WTC11 (cell line): ENCODE results near the gene RIMS4. TPM values are rescaled to one million over a fixed set of nuclear protein-coding genes. Genes with fewer than 3 reads are reported as not detected.

Experiments
- ATAC-seq: fragments of 200-7000 bp; cut with Tn5 transposase; 2 replicates; pipeline ENCODE4 v1.10.0; 2021; ENCODE audit warnings: mild to moderate bottlenecking, moderate library complexity
- CTCF ChIA-PET: fragments of 300-600 bp; sonication (Branson Sonifier 250); formaldehyde crosslinking; loops from one replicate; lab custom pipeline; 2021; ENCODE audit warnings: antibody characterized with exemption; lab: Charles Lee
- POLR2A ChIA-PET: fragments of 350-600 bp; sonication (Branson Sonifier 250); formaldehyde crosslinking; loops from one replicate; lab custom pipeline; 2021; ENCODE audit warnings: antibody characterized with exemption; lab: Charles Lee
- DNase-seq: peaks from one replicate; pipeline ENCODE4 v3.0.0; 2021; ENCODE audit warnings: low spot score
- H3K27ac Mint-ChIP-seq: 2 replicates; pipeline ENCODE4 v1.8.0; 2021; ENCODE audit warnings: mixed read lengths
- H3K27me3 Mint-ChIP-seq: 2 replicates; pipeline ENCODE4 v1.8.0; 2021; ENCODE audit warnings: low read depth, mild to moderate bottlenecking, moderate library complexity, mixed read lengths
- H3K36me3 Mint-ChIP-seq: 2 replicates; pipeline ENCODE4 v1.8.0; 2021; ENCODE audit warnings: mixed read lengths
- H3K4me1 Mint-ChIP-seq: 2 replicates; pipeline ENCODE4 v1.8.0; 2022; ENCODE audit warnings: mixed read lengths
- H3K4me3 Mint-ChIP-seq: 2 replicates; pipeline ENCODE4 v1.8.0; 2021; ENCODE audit warnings: mild to moderate bottlenecking, moderate library complexity, mixed read lengths
- H3K9me3 Mint-ChIP-seq: 2 replicates; pipeline ENCODE4 v1.8.0; 2021; ENCODE audit warnings: mixed read lengths
- CBFB ChIP-seq: sonication (generic); formaldehyde crosslinking; IDR thresholded peaks from 2 replicates; pipeline ENCODE4 v1.8.1; 2022; ENCODE audit warnings: mild to moderate bottlenecking, low read depth, missing genetic modification reagents
- FOXK1 ChIP-seq: sonication (generic); formaldehyde crosslinking; IDR thresholded peaks from 2 replicates; pipeline ENCODE4 v1.8.0; 2022; ENCODE audit warnings: mild to moderate bottlenecking, moderate library complexity, missing genetic modification reagents
- GABPB1 ChIP-seq: sonication (generic); formaldehyde crosslinking; IDR thresholded peaks from 2 replicates; pipeline ENCODE4 v1.8.1; 2023; ENCODE audit warnings: mild to moderate bottlenecking, missing genetic modification reagents
- PRRX2 ChIP-seq: fragments of 250-450 bp; sonication (Bioruptor Pico); IDR thresholded peaks from 2 replicates; pipeline ENCODE4 v1.8.0; 2021; ENCODE audit warnings: mild to moderate bottlenecking
- RORB ChIP-seq: fragments of 250-450 bp; sonication (Bioruptor Pico); IDR thresholded peaks from 2 replicates; pipeline ENCODE4 v1.9.0; 2021; ENCODE audit warnings: mild to moderate bottlenecking
- SOX15 ChIP-seq: fragments of 250-450 bp; sonication (Bioruptor Pico); IDR thresholded peaks from 2 replicates; pipeline ENCODE4 v1.9.0; 2021; ENCODE audit warnings: mild to moderate bottlenecking
- TP53 ChIP-seq: sonication (generic); formaldehyde crosslinking; IDR thresholded peaks from 2 replicates; pipeline ENCODE4 v1.8.1; 2023; ENCODE audit warnings: mild to moderate bottlenecking, missing genetic modification reagents
- ZNF121 ChIP-seq: sonication (generic); formaldehyde crosslinking; IDR thresholded peaks from 2 replicates; pipeline ENCODE4 v1.8.0; 2023; ENCODE audit warnings: missing genetic modification reagents
- ZNF219 ChIP-seq: sonication (generic); formaldehyde crosslinking; IDR thresholded peaks from 2 replicates; pipeline ENCODE4 v1.8.0; 2023; ENCODE audit warnings: missing genetic modification reagents, mild to moderate bottlenecking, borderline replicate concordance
- ZNF232 ChIP-seq: sonication (generic); formaldehyde crosslinking; IDR thresholded peaks from 2 replicates; pipeline ENCODE4 v1.8.0; 2022; ENCODE audit warnings: mild to moderate bottlenecking, missing genetic modification reagents
- ZNF416 ChIP-seq: fragments of 250-450 bp; sonication (Bioruptor Pico); IDR thresholded peaks from 2 replicates; pipeline ENCODE4 v1.9.0; 2021; ENCODE audit warnings: mild to moderate bottlenecking, inconsistent platforms
- ZNF671 ChIP-seq: fragments of 250-450 bp; sonication (Bioruptor Pico); IDR thresholded peaks from 2 replicates; pipeline ENCODE4 v1.8.0; 2021; ENCODE audit warnings: mild to moderate bottlenecking
- total RNA-seq: library from RNA; stranded (reverse); gene quantifications from 3 replicates; pipeline ENCODE4 v1.2.3, GENCODE V29; 2021
- TF ChIP-seq, protein P1 (sequence below): sonication (generic); formaldehyde crosslinking; IDR thresholded peaks from 2 replicates; pipeline ENCODE4 v1.8.1; 2022; ENCODE audit warnings: missing genetic modification reagents, borderline replicate concordance
- TF ChIP-seq, protein P2 (sequence below): fragments of 250-450 bp; sonication (Bioruptor Pico); IDR thresholded peaks from 2 replicates; pipeline ENCODE4 v1.9.0; 2021; ENCODE audit warnings: mild to moderate bottlenecking
- TF ChIP-seq, protein P3 (sequence below): sonication (generic); formaldehyde crosslinking; IDR thresholded peaks from 2 replicates; pipeline ENCODE4 v1.8.1; 2023; ENCODE audit warnings: mild to moderate bottlenecking, moderate library complexity, missing genetic modification reagents
- TF ChIP-seq, protein P4 (sequence below): sonication (generic); formaldehyde crosslinking; IDR thresholded peaks from 2 replicates; pipeline ENCODE4 v1.8.1; 2023; ENCODE audit warnings: mild to moderate bottlenecking, missing genetic modification reagents
- TF ChIP-seq, protein P5 (sequence below): sonication (generic); formaldehyde crosslinking; IDR thresholded peaks from 2 replicates; pipeline ENCODE4 v1.8.1; 2023; ENCODE audit warnings: mild to moderate bottlenecking, missing genetic modification reagents, moderate library complexity

RIMS4 gene
- total RNA-seq, 1 experiment from 2014 or later = 24.8 TPM

DNA sequence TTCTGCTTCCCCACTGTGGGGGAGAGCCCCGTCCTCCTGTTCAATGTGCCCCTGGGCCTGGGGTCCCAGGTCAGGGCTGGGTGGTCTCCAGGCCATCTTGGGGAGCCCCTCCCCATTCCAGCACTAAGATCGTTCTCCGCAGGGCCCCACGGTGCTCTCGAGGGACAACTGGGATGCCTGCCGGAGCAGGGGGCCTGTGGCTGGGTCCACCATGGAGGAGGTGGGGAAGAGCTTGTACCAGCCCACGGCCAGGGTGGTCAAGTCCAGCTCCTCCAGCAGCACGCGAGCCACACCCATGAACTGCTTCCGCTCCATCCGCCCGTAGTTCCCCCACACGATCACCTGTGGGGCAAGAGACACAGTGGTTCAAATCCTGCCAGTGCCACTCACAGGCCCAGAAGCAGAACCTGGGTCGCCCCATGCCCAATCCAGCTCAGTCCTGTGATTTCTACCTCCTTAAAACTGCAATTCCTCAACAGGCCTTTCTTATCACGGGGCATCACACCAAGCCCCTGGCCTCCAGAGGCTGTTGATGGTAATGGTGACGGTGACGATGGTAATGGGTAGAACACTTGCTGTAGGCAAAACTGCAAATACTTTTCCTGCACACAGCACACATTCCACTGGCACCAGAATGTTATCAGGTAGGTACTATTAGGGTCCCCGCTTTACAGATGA lies 54.2 kb downstream of the RIMS4 start (continued):
- TF ChIP-seq, protein P1, sequence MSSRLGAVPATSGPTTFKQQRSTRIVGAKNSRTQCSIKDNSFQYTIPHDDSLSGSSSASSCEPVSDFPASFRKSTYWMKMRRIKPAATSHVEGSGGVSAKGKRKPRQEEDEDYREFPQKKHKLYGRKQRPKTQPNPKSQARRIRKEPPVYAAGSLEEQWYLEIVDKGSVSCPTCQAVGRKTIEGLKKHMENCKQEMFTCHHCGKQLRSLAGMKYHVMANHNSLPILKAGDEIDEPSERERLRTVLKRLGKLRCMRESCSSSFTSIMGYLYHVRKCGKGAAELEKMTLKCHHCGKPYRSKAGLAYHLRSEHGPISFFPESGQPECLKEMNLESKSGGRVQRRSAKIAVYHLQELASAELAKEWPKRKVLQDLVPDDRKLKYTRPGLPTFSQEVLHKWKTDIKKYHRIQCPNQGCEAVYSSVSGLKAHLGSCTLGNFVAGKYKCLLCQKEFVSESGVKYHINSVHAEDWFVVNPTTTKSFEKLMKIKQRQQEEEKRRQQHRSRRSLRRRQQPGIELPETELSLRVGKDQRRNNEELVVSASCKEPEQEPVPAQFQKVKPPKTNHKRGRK (CRISPR knock-in tag) = no peak

DNA sequence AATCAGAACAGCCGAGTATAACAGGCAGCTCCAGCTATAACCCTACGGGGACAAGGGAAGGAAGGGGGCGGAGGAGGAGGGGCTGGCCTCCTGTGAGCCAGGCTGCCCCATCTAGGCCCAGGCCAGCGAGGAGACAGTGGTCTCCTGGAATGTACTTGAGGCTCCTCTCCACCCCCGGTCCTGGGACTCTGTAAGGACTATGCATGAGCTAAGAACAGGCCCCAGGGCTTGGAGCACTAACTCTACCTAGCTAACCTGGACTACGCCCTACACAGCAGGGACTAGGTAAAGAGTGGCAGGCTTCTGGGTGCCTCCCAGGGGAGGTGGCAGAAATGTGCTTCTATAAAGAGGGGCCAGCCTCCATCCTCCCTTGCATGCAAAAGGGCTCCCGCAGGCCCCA lies 55.8 kb downstream of the RIMS4 start:
- ChIA-PET POLR2A (interaction anchor here (1.3 kb wide), 1 partner anchor 155 kb away, joined by 3 read pairs; no protein-coding TSS in a partner anchor), CTCF (interaction anchor here (0.9 to 1.8 kb wide), 7 partner anchors 11 to 256 kb away, joined by 3 to 4 read pairs (median 4); no protein-coding TSS in a partner anchor)
- TF ChIP-seq ZNF232 (CRISPR knock-in tag) = no peak
- no peak for TF ChIP-seq ZNF671 (CRISPR knock-in tag)
- ATAC-seq (no peak; the same call in 1 of the 2 replicates), DNase-seq (no peak)
- Mint-ChIP-seq H3K27ac (no peak overlapping the region), H3K27me3 (no peaks in the 10 kb centered on the region), H3K36me3 (no peaks in the 10 kb centered on the region), H3K4me1 (no peaks in the 10 kb centered on the region), H3K4me3 (no peak overlapping the region), H3K9me3 (no peaks in the 10 kb centered on the region)

DNA sequence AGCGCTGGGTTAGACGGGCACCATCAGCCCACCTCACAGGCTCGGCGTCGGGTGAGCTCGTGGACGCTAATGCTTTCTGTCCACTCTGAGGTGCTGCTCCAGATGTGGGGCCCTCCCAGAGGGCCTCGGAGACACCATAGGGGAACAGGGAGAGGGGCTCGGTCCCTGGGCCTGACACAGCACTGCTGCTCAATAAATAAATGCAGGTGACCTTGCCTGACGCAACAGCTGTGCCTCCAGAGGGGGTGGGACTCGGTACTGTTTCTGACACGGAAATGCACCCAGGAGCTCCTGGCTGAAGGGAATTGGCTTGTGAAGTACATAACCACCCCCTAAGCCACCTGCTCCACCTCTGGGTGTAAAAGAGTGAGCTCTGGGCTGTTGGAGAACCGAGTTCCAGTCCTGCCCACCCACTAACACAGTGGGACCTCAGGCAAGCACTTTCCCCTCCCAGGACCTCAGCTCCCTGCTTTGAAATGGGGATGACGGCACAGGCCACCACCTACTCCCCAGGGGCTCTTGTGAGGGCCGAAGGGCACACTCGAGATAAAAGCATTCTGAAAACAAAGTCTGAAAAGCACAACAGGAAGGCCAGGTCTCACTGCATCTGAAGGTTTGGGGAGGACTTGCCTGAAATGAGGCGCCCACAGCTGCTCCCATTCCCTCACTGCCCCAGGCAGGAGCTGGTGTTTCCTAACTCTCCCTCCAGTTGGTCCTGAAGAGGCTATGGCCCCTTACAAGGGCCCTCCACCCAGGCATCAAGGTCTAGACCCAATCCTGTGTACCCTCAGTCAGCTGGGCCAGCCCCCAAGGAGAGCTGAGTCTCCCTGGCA lies 58.0 kb downstream of the RIMS4 start:
- no peak for DNase-seq
- POLR2A ChIA-PET = no interaction called here

DNA sequence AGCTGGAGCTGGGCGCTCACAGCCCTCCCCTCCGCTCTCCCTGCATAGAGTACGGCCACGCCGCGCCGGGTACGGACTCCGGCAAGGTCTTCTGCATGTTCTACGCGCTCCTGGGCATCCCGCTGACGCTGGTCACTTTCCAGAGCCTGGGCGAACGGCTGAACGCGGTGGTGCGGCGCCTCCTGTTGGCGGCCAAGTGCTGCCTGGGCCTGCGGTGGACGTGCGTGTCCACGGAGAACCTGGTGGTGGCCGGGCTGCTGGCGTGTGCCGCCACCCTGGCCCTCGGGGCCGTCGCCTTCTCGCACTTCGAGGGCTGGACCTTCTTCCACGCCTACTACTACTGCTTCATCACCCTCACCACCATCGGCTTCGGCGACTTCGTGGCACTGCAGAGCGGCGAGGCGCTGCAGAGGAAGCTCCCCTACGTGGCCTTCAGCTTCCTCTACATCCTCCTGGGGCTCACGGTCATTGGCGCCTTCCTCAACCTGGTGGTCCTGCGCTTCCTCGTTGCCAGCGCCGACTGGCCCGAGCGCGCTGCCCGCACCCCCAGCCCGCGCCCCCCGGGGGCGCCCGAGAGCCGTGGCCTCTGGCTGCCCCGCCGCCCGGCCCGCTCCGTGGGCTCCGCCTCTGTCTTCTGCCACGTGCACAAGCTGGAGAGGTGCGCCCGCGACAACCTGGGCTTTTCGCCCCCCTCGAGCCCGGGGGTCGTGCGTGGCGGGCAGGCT lies 60.1 kb downstream of the RIMS4 start:
- CTCF ChIA-PET = interaction anchor here (0.6 to 4.0 kb wide), 14 partner anchors 10 to 193 kb away, joined by 3 to 18 read pairs (median 4); partner anchors contain the start of gene PABPC1L
- H3K27me3 Mint-ChIP-seq = peaks cover 21% of the 10 kb centered on the region
- H3K27ac Mint-ChIP-seq = no peak overlapping the region
- H3K4me3 Mint-ChIP-seq = no peak overlapping the region
- H3K4me1 Mint-ChIP-seq = peaks cover 11% of the 10 kb centered on the region
- peak; percentile 46 for DNase-seq
- POLR2A ChIA-PET = no interaction called here
- peak; percentile 14; the same call in 1 of the 2 replicates for ATAC-seq
- no peaks in the 10 kb centered on the region for H3K9me3 Mint-ChIP-seq
- no peaks in the 10 kb centered on the region for H3K36me3 Mint-ChIP-seq
- TF ChIP-seq PRRX2 (CRISPR knock-in tag) (no peak), ZNF121 (CRISPR knock-in tag) (no peak), ZNF232 (CRISPR knock-in tag) (no peak), CBFB (no peak), FOXK1 (no peak), SOX15 (CRISPR knock-in tag) (no peak), ZNF416 (CRISPR knock-in tag) (no peak), RORB (no peak), ZNF219 (0 out of 2 replicates have a peak, but pooled peaks have one; percentile 30)
- TF ChIP-seq, protein P2, sequence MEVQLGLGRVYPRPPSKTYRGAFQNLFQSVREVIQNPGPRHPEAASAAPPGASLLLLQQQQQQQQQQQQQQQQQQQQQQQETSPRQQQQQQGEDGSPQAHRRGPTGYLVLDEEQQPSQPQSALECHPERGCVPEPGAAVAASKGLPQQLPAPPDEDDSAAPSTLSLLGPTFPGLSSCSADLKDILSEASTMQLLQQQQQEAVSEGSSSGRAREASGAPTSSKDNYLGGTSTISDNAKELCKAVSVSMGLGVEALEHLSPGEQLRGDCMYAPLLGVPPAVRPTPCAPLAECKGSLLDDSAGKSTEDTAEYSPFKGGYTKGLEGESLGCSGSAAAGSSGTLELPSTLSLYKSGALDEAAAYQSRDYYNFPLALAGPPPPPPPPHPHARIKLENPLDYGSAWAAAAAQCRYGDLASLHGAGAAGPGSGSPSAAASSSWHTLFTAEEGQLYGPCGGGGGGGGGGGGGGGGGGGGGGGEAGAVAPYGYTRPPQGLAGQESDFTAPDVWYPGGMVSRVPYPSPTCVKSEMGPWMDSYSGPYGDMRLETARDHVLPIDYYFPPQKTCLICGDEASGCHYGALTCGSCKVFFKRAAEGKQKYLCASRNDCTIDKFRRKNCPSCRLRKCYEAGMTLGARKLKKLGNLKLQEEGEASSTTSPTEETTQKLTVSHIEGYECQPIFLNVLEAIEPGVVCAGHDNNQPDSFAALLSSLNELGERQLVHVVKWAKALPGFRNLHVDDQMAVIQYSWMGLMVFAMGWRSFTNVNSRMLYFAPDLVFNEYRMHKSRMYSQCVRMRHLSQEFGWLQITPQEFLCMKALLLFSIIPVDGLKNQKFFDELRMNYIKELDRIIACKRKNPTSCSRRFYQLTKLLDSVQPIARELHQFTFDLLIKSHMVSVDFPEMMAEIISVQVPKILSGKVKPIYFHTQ (CRISPR knock-in tag) = no peak
- TF ChIP-seq, protein P3, sequence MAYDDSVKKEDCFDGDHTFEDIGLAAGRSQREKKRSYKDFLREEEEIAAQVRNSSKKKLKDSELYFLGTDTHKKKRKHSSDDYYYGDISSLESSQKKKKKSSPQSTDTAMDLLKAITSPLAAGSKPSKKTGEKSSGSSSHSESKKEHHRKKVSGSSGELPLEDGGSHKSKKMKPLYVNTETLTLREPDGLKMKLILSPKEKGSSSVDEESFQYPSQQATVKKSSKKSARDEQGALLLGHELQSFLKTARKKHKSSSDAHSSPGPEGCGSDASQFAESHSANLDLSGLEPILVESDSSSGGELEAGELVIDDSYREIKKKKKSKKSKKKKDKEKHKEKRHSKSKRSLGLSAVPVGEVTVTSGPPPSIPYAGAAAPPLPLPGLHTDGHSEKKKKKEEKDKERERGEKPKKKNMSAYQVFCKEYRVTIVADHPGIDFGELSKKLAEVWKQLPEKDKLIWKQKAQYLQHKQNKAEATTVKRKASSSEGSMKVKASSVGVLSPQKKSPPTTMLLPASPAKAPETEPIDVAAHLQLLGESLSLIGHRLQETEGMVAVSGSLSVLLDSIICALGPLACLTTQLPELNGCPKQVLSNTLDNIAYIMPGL (CRISPR knock-in tag) = peak; percentile 67; the same call in 1 of the 2 replicates
- TF ChIP-seq, protein P4, sequence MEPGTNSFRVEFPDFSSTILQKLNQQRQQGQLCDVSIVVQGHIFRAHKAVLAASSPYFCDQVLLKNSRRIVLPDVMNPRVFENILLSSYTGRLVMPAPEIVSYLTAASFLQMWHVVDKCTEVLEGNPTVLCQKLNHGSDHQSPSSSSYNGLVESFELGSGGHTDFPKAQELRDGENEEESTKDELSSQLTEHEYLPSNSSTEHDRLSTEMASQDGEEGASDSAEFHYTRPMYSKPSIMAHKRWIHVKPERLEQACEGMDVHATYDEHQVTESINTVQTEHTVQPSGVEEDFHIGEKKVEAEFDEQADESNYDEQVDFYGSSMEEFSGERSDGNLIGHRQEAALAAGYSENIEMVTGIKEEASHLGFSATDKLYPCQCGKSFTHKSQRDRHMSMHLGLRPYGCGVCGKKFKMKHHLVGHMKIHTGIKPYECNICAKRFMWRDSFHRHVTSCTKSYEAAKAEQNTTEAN (CRISPR knock-in tag) = no peak
- TF ChIP-seq, protein P5, sequence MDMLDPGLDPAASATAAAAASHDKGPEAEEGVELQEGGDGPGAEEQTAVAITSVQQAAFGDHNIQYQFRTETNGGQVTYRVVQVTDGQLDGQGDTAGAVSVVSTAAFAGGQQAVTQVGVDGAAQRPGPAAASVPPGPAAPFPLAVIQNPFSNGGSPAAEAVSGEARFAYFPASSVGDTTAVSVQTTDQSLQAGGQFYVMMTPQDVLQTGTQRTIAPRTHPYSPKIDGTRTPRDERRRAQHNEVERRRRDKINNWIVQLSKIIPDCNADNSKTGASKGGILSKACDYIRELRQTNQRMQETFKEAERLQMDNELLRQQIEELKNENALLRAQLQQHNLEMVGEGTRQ (CRISPR knock-in tag) = no peak

More for the DNA sequence above, 58.0 kb downstream of the RIMS4 start:
- CTCF ChIA-PET = interaction anchor here (1.2 to 4.0 kb wide), 5 partner anchors 33 to 165 kb away, joined by 3 to 18 read pairs (median 8); no protein-coding TSS in a partner anchor
- Mint-ChIP-seq H3K27me3 (peaks cover 2% of the 10 kb centered on the region), H3K4me3 (no peak overlapping the region), H3K4me1 (peaks cover 2% of the 10 kb centered on the region), H3K27ac (no peak overlapping the region), H3K36me3 (no peaks in the 10 kb centered on the region), H3K9me3 (no peaks in the 10 kb centered on the region)
- no peak for ATAC-seq
- TF ChIP-seq TP53 = no peak
- peak; percentile 97 for TF ChIP-seq GABPB1
